Neural cell (in vitro differentiated cells): Measurements from ENCODE around the gene COL8A1. TPM values are rescaled to one million over a fixed set of nuclear protein-coding genes. Genes with fewer than 3 reads are reported as not detected.

Experiments used
- H2AFZ ChIP-seq: fragments of 200-600, 300-800 bp; sonication (generic), shearing (Covaris generic); 2 replicates; pipeline ENCODE4 v1.6.0; 2014; ENCODE audit warnings: low read depth, mild to moderate bottlenecking, antibody characterized with exemption, low read length, moderate library complexity
- H3F3A ChIP-seq: fragments of 200-600 bp; shearing (Covaris generic); 2 replicates; pipeline ENCODE4 v1.6.1; 2016; ENCODE audit warnings: mild to moderate bottlenecking, moderate library complexity, mixed read lengths, antibody characterized with exemption, low read length; ENCODE audit not compliant: insufficient read depth, poor library complexity, severe bottlenecking
- H3K27ac ChIP-seq: fragments of 200-600, 300-800 bp; sonication (generic), shearing (Covaris generic); 2 replicates; pipeline ENCODE4 v1.5.1; 2014; ENCODE audit warnings: mild to moderate bottlenecking, low read length, moderate library complexity
- H3K27me3 ChIP-seq: fragments of 300-800, 200-600 bp; sonication (generic), shearing (Covaris generic); 2 replicates; pipeline ENCODE4 v1.6.0; 2014; ENCODE audit warnings: mild to moderate bottlenecking, low read depth, low read length, moderate library complexity; ENCODE audit not compliant: insufficient read depth
- H3K36me3 ChIP-seq: fragments of 300-800, 200-600 bp; sonication (generic), shearing (Covaris generic); 2 replicates; pipeline ENCODE4 v1.5.1; 2014; ENCODE audit warnings: mild to moderate bottlenecking, antibody characterized with exemption, low read length, moderate library complexity; ENCODE audit not compliant: insufficient read depth
- H3K4me2 ChIP-seq: fragments of 300-800, 200-600 bp; sonication (generic), shearing (Covaris generic); 2 replicates; pipeline ENCODE4 v1.6.0; 2014; ENCODE audit warnings: mild to moderate bottlenecking, low read length
- H3K4me3 ChIP-seq: fragments of 300-800, 200-600 bp; sonication (generic), shearing (Covaris generic); 2 replicates; pipeline ENCODE4 v1.5.1; 2014; ENCODE audit warnings: mild to moderate bottlenecking, low read length, moderate library complexity
- H3K79me2 ChIP-seq: fragments of 200-600 bp; shearing (Covaris generic); replicated peaks from 2 replicates; pipeline ENCODE4 v1.6.0; 2014; ENCODE audit warnings: mild to moderate bottlenecking, low read length, moderate library complexity; ENCODE audit not compliant: insufficient read depth
- H3K9ac ChIP-seq: fragments of 300-800, 200-600 bp; sonication (generic), shearing (Covaris generic); 2 replicates; pipeline ENCODE4 v1.6.1; 2016; ENCODE audit warnings: mild to moderate bottlenecking, low read length, mixed read lengths
- H3K9me2 ChIP-seq: fragments of 200-600 bp; shearing (Covaris generic); 2 replicates; pipeline ENCODE4 v1.6.1; 2016; ENCODE audit warnings: mild to moderate bottlenecking, low read length, mixed read lengths; ENCODE audit not compliant: insufficient read depth
- H3K9me3 ChIP-seq: fragments of 200-600, 300-800 bp; sonication (generic), shearing (Covaris generic); 2 replicates; pipeline ENCODE4 v1.6.1; 2016; ENCODE audit warnings: mild to moderate bottlenecking, mixed run types, low read length, moderate library complexity, mixed read lengths
- H4K20me1 ChIP-seq: fragments of 200-600 bp; shearing (Covaris generic); 2 replicates; pipeline ENCODE4 v1.6.1; 2016; ENCODE audit warnings: mild to moderate bottlenecking, mixed run types; ENCODE audit not compliant: insufficient read depth
- CTCF ChIP-seq: fragments of 450-650 bp; IDR thresholded peaks from 2 replicates; pipeline ENCODE4 v1.5.1; 2014; ENCODE audit warnings: antibody characterized with exemption, mild to moderate bottlenecking, moderate library complexity; ENCODE audit not compliant: poor library complexity, severe bottlenecking
- EP300 ChIP-seq: fragments of 450-650 bp; conservative IDR thresholded peaks from 2 replicates; pipeline ENCODE4 v1.6.1; 2014; ENCODE audit warnings: antibody characterized with exemption, mild to moderate bottlenecking, moderate library complexity; ENCODE audit not compliant: poor library complexity, severe bottlenecking
- EZH2 ChIP-seq: fragments of 200-600, 300-800 bp; shearing (Covaris generic), sonication (generic); IDR thresholded peaks from 2 replicates; pipeline ENCODE4 v1.6.1; 2014; ENCODE audit warnings: antibody characterized with exemption, low read length, borderline replicate concordance, mild to moderate bottlenecking; ENCODE audit not compliant: insufficient read depth, poor library complexity, severe bottlenecking
- MXI1 ChIP-seq: fragments of 450-650 bp; conservative IDR thresholded peaks from 2 replicates; pipeline ENCODE4 v1.6.1; 2014; ENCODE audit warnings: antibody characterized with exemption, mild to moderate bottlenecking; ENCODE audit not compliant: poor library complexity, severe bottlenecking
- POLR2AphosphoS5 ChIP-seq: IDR thresholded peaks from 2 replicates; pipeline ENCODE4 v1.6.1; 2012
- RAD21 ChIP-seq: fragments of 450-650 bp; conservative IDR thresholded peaks from 2 replicates; pipeline ENCODE4 v1.6.1; 2014; ENCODE audit warnings: antibody characterized with exemption, mild to moderate bottlenecking, moderate library complexity
- REST ChIP-seq: IDR thresholded peaks from 2 replicates; pipeline ENCODE4 v1.6.1; 2012; ENCODE audit warnings: borderline replicate concordance
- SMC3 ChIP-seq: fragments of 450-650 bp; conservative IDR thresholded peaks from 2 replicates; pipeline ENCODE4 v1.6.1; 2014; ENCODE audit warnings: antibody characterized with exemption, mild to moderate bottlenecking, moderate library complexity; ENCODE audit not compliant: poor library complexity
- TAF1 ChIP-seq: IDR thresholded peaks from 2 replicates; pipeline ENCODE4 v1.6.1; 2012; ENCODE audit warnings: low read depth
- polyA plus RNA-seq: library from polyadenylated mRNA; depleted of rRNA; stranded (reverse); fragments of >200 nt; gene quantifications from 2 replicates; pipeline ENCODE4 v1.2.3, GENCODE V29; 2014

Gene COL8A1
- polyA plus RNA-seq, 1 donor from 2014 or later, result 0.04 TPM

DNA sequence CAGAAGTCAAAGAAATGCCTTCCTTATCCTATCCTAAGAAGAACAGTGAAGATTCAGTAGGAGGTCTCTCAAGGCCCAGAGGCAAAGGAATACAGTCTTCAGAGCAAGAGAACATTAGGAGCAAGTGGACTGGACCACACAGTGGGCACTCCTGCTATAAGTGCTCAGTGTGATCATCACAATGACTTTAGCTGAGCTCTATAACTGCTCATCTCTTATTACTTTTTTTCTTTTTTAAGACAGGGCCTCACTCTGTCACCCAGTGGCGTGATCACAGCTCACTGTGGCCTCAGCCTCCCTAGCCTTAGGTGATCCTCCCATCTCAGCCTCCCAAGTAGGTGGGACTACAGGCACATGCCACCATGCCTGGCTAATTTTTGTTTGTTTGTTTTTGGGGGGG is 48.1 kb downstream of the COL8A1 start:
- no peaks in the 10 kb centered on the region for H4K20me1 ChIP-seq
- H3K4me2 ChIP-seq, result no peak overlapping the region
- no peak overlapping the region for H2AFZ ChIP-seq
- TF ChIP-seq TAF1, result no peak
- TF ChIP-seq RAD21, result no peak
- no peak for TF ChIP-seq REST
- TF ChIP-seq MXI1, result no peak
- TF ChIP-seq EZH2, result no peak
- TF ChIP-seq POLR2AphosphoS5, result no peak
- TF ChIP-seq SMC3, result no peak
- TF ChIP-seq CTCF, result no peak
- no peak for TF ChIP-seq EP300
- no peak overlapping the region for H3K27ac ChIP-seq
- H3K79me2 ChIP-seq, result no peaks in the 10 kb centered on the region
- no peak overlapping the region for H3K4me3 ChIP-seq
- no peaks in the 10 kb centered on the region for H3K9me3 ChIP-seq
- no peak overlapping the region for H3K9ac ChIP-seq
- H3K36me3 ChIP-seq, result no peaks in the 10 kb centered on the region
- no peaks in the 10 kb centered on the region for H3F3A ChIP-seq
- no peaks in the 10 kb centered on the region for H3K9me2 ChIP-seq
- H3K27me3 ChIP-seq, result no peaks in the 10 kb centered on the region

- TF ChIP-seq CTCF (peak; percentile 65), SMC3 (peak; percentile 67), EP300 (no peak), RAD21 (peak; percentile 61)
- Histone ChIP-seq H3K9me2 (no peaks in the 10 kb centered on the region), H3K27ac (no peak overlapping the region), H3K27me3 (no peaks in the 10 kb centered on the region), H3F3A (no peaks in the 10 kb centered on the region), H3K4me2 (no peak overlapping the region), H4K20me1 (no peaks in the 10 kb centered on the region), H3K36me3 (no peaks in the 10 kb centered on the region), H3K79me2 (no peaks in the 10 kb centered on the region), H3K9ac (no peak overlapping the region), H3K9me3 (no peaks in the 10 kb centered on the region), H3K4me3 (no peak overlapping the region), H2AFZ (no peak overlapping the region)
These were observed 48.7 kb downstream of the COL8A1 start for GRCh38 chr3:99686955-99687612.
